Adrenal gland (tissue), 12 donors: ENCODE data around the gene GLT6D1. TPM values are rescaled to one million over a fixed set of nuclear protein-coding genes. Genes with fewer than 3 reads are reported as not detected.
"Not testable (repeated sequence)": the region's sequence is repeated elsewhere in the genome, so short reads cannot be mapped to it uniquely, and the experiment has no call there.

Experiments used
- DNase-seq, 7 donors: peaks; one replicate each; pipeline ENCODE4 v3.0.0-alpha.2; 2019 to 2020
- H3K27ac ChIP-seq, 5 donors: fragments of 200-600 bp; sonication (generic) in 4 of 5; 1 replicate in 3 of 5; 2 replicates in 2 of 5; pipeline versions ENCODE4 v1.5.1 to v1.8.0; 2016 to 2020; ENCODE audit warnings: mild to moderate bottlenecking in 1 of 5
- H3K27me3 ChIP-seq: fragments of 200-600 bp; 2 replicates; pipeline ENCODE4 v1.8.0; 2021
- H3K36me3 ChIP-seq, 2 donors: fragments of 200-600 bp; replicated peaks in 1 of 2; 1 replicate in 1 of 2; 2 replicates in 1 of 2; pipeline versions ENCODE4 v1.5.1 to v1.8.0; 2018 to 2022
- H3K4me1 ChIP-seq, 2 donors: fragments of 200-600 bp; replicated peaks in 1 of 2; 1 replicate in 1 of 2; 2 replicates in 1 of 2; pipeline versions ENCODE4 v1.5.1 to v1.8.0; 2018 to 2021
- H3K4me3 ChIP-seq, 4 donors: fragments of 200-600 bp; sonication (generic) in 3 of 4; one replicate each; pipeline ENCODE4 v1.5.1; 2016 to 2018
- H3K9me3 ChIP-seq, 3 donors: fragments of 200-600 bp; sonication (generic) in 1 of 3; replicated peaks in 1 of 3; 1 replicate in 2 of 3; 2 replicates in 1 of 3; pipeline versions ENCODE4 v1.5.1 to v1.8.0; 2016 to 2021
- CTCF ChIP-seq, 6 experiments: fragments of 450-650 bp in 4 of 6; fragments of 200-600 bp in 2 of 6; sonication (generic) in 1 of 6; IDR thresholded peaks; 1 replicate in 5 of 6; 2 replicates in 1 of 6; pipeline versions ENCODE4 v1.5.1 to v1.8.0; 2016 to 2021; ENCODE audit warnings: antibody characterized with exemption in 6 of 6, mild to moderate bottlenecking in 2 of 6, moderate library complexity in 1 of 6
- POLR2A ChIP-seq, 2 donors: fragments of 450-650 bp; IDR thresholded peaks; one replicate each; pipeline ENCODE4 v1.6.1; 2017; ENCODE audit warnings: antibody characterized with exemption in 2 of 2, mild to moderate bottlenecking in 2 of 2, moderate library complexity in 1 of 2
- WGBS, 4 donors: extraction: QIAGEN DNeasy Blood & Tissue Kit in 2 of 4; methylation state at CpG; one replicate each; pipeline versions ENCODE4 v1.1.5 to v1.1.7; 2013 to 2017; 5-methylcytosine and 5-hydroxymethylcytosine counted together
- intact Hi-C, 2 donors: fragments of 100-400 bp; cut with DNase I; formaldehyde crosslinking; loops; one replicate each; pipeline versions ENCODE4 v1.14.1 to v1.15.0; 2022 to 2023
- polyA plus RNA-seq, 3 donors: library from polyadenylated mRNA; stranded (reverse); fragments of 200-250 nt in 2 of 3; fragments of 350-450 nt in 1 of 3; fragmentation: Illumina TruSeq in 1 of 3; extraction: RNeasy Lipid Tissue Mini Kit (QIAGEN cat#74804) in 1 of 3; gene quantifications; one replicate each; pipeline ENCODE4 v1.2.3, GENCODE V29; 2013 to 2014
- total RNA-seq, 9 donors: library from RNA; depleted of rRNA in 4 of 9; stranded (reverse); fragments of >200 nt in 4 of 9; fragments of 120-200 nt in 1 of 9; fragmentation: NEBNext Ultra II Directional in 1 of 9; extraction: Animal tissue kit (Norgen Biotek cat#: 25700) in 1 of 9; gene quantifications; one replicate each; pipeline versions ENCODE4 v1.1.0 to v1.2.4, GENCODE V29; 2013 to 2023
- donor health status: healthy with polysubstance abuse.
- donor health status: Bipolar disorder and iron deficiency.
- donor health status: DM: yes; HTN: yes; CAD: no.
- donor health status: DM: no; HTN: no; CAD: no.
- donor health status: DM: no; HTN: no; CAD: no.
- donor health status: DM: yes; HTN: yes; CAD: no.

The GLT6D1 gene
- total and polyA plus RNA-seq, 12 donors: not detected

GRCh38 chr9:135641047-135641446 lies 1.7 kb upstream of the GLT6D1 start:
- peaks cover 10% of the 10 kb centered on the region for H3K27me3 ChIP-seq
- no peak for DNase-seq
- no peak overlapping the region for H3K4me3 ChIP-seq
- no peaks in the 10 kb centered on the region for H3K36me3 ChIP-seq
- intact Hi-C loops: no loop called here
- TF ChIP-seq POLR2A (IDR thresholded peaks at IDR 0.05) (no peak), CTCF (IDR thresholded peaks at IDR 0.05) (no peak)
- no peak overlapping the region for H3K27ac ChIP-seq
- 80 to 97% (median 86%) methylated on average over 7 of the region's 7 CpGs for WGBS, 4 donors
- H3K9me3 ChIP-seq: peaks cover 0 to 9% (median 0%) of the 10 kb centered on the region in 3 donors
- no peaks in the 10 kb centered on the region for H3K4me1 ChIP-seq

- 73 to 84% (median 79%) methylated on average over 7 of the region's 7 CpGs for WGBS, 4 donors
- intact Hi-C loops, DNase-seq, H3K4me3 ChIP-seq, H3K9me3 ChIP-seq, H3K36me3 ChIP-seq, H3K4me1 ChIP-seq, H3K27ac ChIP-seq: not testable (repeated sequence)
- peaks cover 20% of the 10 kb centered on the region for H3K27me3 ChIP-seq
Observed at GRCh38 chr9:135636930-135637530, 2.3 kb downstream of the GLT6D1 start.

GRCh38 chr9:135632841-135633240 lies 6.5 kb downstream of the GLT6D1 start:
- H3K4me3 ChIP-seq: no peak overlapping the region
- no peak for DNase-seq
- peaks cover 0 to 16% (median 0%) of the 10 kb centered on the region in 3 donors for H3K9me3 ChIP-seq
- intact Hi-C loops: no loop called here
- H3K36me3 ChIP-seq: no peaks in the 10 kb centered on the region
- H3K4me1 ChIP-seq: no peaks in the 10 kb centered on the region
- WGBS, 4 donors: 82 to 90% (median 85%) methylated on average over 10 of the region's 10 CpGs
- peaks cover 16% of the 10 kb centered on the region for H3K27me3 ChIP-seq
- H3K27ac ChIP-seq: no peak overlapping the region
- TF ChIP-seq POLR2A (IDR thresholded peaks at IDR 0.05) (no peak), CTCF (IDR thresholded peaks at IDR 0.05) (no peak)

GRCh38 chr9:135624282-135624681 lies 15.1 kb downstream of the GLT6D1 start:
- DNase-seq: no peak
- peaks cover 3% of the 10 kb centered on the region for H3K27me3 ChIP-seq
- no peak overlapping the region for H3K4me3 ChIP-seq
- peaks cover 0 to 15% (median 0%) of the 10 kb centered on the region in 3 donors for H3K9me3 ChIP-seq
- no peaks in the 10 kb centered on the region for H3K4me1 ChIP-seq
- no peak for TF ChIP-seq POLR2A (IDR thresholded peaks at IDR 0.05)
- TF ChIP-seq CTCF (IDR thresholded peaks at IDR 0.05): no peak
- WGBS, 4 donors: 86 to 92% (median 90%) methylated on average over 11 to 14 of the region's 14 CpGs
- no peaks in the 10 kb centered on the region for H3K36me3 ChIP-seq
- intact Hi-C loops: loop anchor here in 1 of 2 donors (10.0 kb wide), 1 partner anchor 61 kb away; no protein-coding TSS in a partner anchor
- H3K27ac ChIP-seq: no peak overlapping the region
